Hematopoietic multipotent progenitor cell (in vitro differentiated cells): ENCODE measurements around the gene NEK11. TPM values are rescaled to one million over a fixed set of nuclear protein-coding genes. Genes with fewer than 3 reads are reported as not detected.

Experiments
- DNase-seq, 3 donors: peaks; one replicate each; pipeline ENCODE4 v3.0.0-alpha.2; 2011 to 2015; ENCODE audit warnings: low read depth in 2 of 3, low spot score in 2 of 3
- total RNA-seq: library from RNA; depleted of rRNA; stranded (reverse); fragments of >200 nt; gene quantifications from one replicate; pipeline ENCODE4 v1.2.3, GENCODE V29; 2012

The NEK11 gene
- total RNA-seq, 1 donor: 2.2 TPM

GRCh38 chr3:131114256-131114655 is 87.6 kb downstream of the NEK11 start:
- DNase-seq: no peak

GRCh38 chr3:131125684-131126083 is 99.0 kb downstream of the NEK11 start:
- DNase-seq: no peak

- no peak for DNase-seq
Measured at GRCh38 chr3:131140891-131141290, 114.2 kb downstream of the NEK11 start.

- DNase-seq: no peak
Measured at GRCh38 chr3:131141770-131142169, 115.1 kb downstream of the NEK11 start.

- DNase-seq: peak in 1 of 3 donors; percentile 7
Measured at GRCh38 chr3:131142580-131142979, 115.9 kb downstream of the NEK11 start.

- no peak for DNase-seq
Measured at GRCh38 chr3:131143802-131144201, 117.1 kb downstream of the NEK11 start.

- DNase-seq: no peak
Measured at GRCh38 chr3:131147534-131147933, 120.9 kb downstream of the NEK11 start.

GRCh38 chr3:131158434-131158833 is 131.8 kb downstream of the NEK11 start:
- no peak for DNase-seq

GRCh38 chr3:131162516-131162915 is 135.8 kb downstream of the NEK11 start:
- no peak for DNase-seq

- no peak for DNase-seq
Measured at GRCh38 chr3:131167867-131168266, 141.2 kb downstream of the NEK11 start.

GRCh38 chr3:131169331-131169730 is 142.7 kb downstream of the NEK11 start:
- no peak for DNase-seq

GRCh38 chr3:131172502-131173200 is 146.0 kb downstream of the NEK11 start:
- no peak for DNase-seq

GRCh38 chr3:131174752-131175151 is 148.1 kb downstream of the NEK11 start:
- DNase-seq: peak in 1 of 3 donors; percentile 49

- DNase-seq: no peak
Measured at GRCh38 chr3:131178710-131179375, 152.2 kb downstream of the NEK11 start.

- no peak for DNase-seq
Measured at GRCh38 chr3:131192701-131193100, 166.0 kb downstream of the NEK11 start.

GRCh38 chr3:131193641-131194238 is 167.1 kb downstream of the NEK11 start:
- peak in 1 of 3 donors; percentile 30 for DNase-seq

- no peak for DNase-seq
Measured at GRCh38 chr3:131194816-131195215, 168.1 kb downstream of the NEK11 start.

- no peak for DNase-seq
Measured at GRCh38 chr3:131200636-131201199, 174.0 kb downstream of the NEK11 start.

- DNase-seq: no peak
Measured at GRCh38 chr3:131216330-131216729, 189.7 kb downstream of the NEK11 start.

GRCh38 chr3:131216801-131217200 is 190.1 kb downstream of the NEK11 start:
- no peak for DNase-seq

- no peak for DNase-seq
Measured at GRCh38 chr3:131217296-131217741, 190.6 kb downstream of the NEK11 start.

- DNase-seq: no peak
Measured at GRCh38 chr3:131218196-131218595, 191.5 kb downstream of the NEK11 start.
